NT2/D1 (cell line): ENCODE measurements around the gene CD200R1L.

Source experiments
- YY1 ChIP-seq: IDR thresholded peaks from 2 replicates; pipeline ENCODE4 v1.6.1; 2011; ENCODE audit not compliant: insufficient read length, insufficient read depth
- ZNF274 ChIP-seq: IDR thresholded peaks from 2 replicates; pipeline ENCODE4 v1.6.1; 2011; ENCODE audit warnings: mild to moderate bottlenecking, low read depth, low read length

DNA sequence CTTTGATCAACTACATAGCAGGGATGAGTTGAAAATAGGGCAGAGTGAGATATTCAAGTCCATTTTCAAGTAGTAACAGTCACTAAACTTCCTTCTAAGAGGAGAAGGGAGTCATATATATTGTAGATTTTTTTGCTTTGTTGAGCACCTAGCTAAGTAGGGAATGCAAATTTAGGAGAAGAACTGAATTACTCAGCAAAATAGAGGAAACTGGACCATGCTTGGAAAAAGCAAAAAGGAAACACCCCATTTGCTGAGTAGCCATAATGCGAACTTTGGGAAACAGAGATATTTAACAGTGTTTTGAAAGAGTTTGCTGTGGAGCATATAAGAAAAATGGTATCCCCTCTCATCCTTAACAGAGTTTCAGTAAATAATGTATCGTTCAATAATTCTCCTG is 54.9 kb downstream of the CD200R1L start:
- TF ChIP-seq YY1, result no peak
- TF ChIP-seq ZNF274, result no peak
